Hematopoietic multipotent progenitor cell treated with erythropoietin and hydrocortisone succinate and interleukin-3 and kit ligand, for 8 days (in vitro differentiated cells): ENCODE results near the gene DDX24.

Experiments
- DNase-seq: peaks from one replicate; pipeline ENCODE4 v3.0.0-alpha.2; 2015

DDX24 gene

DNA sequence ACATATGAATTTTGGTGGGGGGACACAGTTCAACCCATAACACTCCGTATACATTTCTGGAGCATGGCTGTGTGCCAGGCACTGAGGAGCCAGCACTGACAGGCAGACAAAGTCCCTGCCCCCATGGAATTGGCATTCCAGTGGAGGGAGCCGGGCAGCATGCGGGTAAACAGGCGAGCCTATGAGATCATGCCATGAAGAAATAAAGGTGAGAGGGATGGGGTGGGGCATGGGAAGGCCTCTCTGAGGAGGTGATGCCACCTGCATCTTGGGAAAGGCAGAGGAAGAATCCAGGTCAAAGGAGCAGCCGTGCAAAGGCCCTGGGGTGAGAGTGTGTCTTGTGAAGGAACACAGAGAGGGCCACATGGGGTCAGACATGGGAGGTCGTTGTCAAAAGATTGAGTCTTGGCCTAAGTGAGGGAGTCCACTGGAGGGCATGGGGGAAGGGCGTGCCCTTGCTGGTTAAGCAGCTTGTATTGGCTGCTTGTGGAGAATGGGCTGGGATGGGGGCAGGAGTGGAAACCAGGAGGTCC lies 51.3 kb downstream of the DDX24 start:
- DNase-seq, result no peak

DNA sequence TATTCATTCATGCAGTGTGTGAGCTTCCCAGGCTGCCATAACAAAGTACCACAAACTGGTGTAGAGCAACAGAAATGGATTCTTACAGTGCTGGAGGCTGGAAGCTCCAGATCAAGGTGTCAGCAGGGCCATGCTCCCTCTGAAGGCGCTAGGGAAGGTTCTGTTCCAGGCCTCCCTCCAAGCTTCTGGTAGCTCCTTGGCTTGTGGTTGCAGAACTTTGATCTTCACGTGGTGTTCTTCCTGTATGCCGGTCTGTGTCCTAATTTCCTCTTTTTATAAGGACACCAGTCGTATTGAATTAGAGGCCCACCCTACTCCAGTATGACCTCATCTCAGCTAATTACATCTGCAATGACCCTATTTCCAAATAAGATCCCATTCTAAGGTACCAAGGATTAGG lies 51.7 kb downstream of the DDX24 start:
- DNase-seq, result no peak

DNA sequence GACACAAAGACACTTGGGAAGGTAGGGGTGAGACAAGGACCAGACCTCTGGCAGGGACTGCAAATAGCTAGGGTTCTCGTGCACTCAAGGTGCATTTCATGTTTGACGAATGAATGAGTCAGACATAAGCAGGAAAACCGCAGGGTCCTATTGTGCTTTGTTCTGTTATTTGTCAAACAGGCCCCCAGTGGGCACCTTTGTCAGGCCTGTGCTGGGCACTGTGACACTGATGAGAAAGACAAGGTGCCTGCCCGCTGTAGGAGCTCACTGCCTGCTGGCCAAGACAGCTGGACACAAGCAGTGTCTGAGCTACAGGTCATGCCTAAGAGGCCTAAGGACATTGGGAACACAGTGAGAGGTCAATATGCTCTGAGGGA lies 52.6 kb downstream of the DDX24 start:
- peak; percentile 4 for DNase-seq

- DNase-seq, result peak; percentile 2
Observed at GRCh38 chr14:94027566-94028449, 53.2 kb downstream of the DDX24 start.

- no peak for DNase-seq
Observed at GRCh38 chr14:94026889-94027469, 54.0 kb downstream of the DDX24 start.

DNA sequence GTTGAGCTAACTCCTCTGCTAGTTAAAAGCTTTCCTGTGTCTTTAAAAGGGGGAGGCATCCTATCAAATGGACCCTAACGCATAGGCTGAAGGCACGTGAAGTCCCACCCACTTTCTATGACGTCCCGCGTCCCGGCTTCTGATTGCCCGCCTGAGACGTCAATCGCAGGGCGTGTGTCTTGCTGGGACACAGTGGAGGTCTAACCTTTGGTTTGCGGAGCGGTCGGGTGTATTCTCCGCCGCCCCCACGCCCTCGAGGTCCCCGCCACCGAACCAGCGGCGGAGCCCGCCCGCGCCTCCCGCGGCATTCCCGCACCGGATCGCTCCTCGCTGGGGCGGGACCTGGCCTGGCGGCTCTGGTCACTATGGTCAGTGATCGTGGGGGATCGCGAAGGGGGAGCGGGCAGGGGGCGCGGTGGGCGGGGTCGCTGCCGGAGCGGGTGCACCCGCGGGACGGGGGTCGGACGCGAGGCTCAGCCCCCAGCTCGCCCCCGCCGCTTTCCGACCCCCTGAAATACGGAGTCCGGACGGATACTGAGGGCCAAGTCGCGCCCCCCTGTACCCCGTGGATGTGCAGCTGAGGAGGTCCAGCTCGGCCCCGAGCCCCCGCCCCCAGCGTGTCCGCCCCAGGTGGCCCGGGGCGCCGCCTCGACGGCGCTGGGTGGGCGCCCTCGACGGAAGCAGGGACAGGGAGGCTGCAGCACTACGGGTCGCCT lies 54.7 kb downstream of the DDX24 start, which contains the start of gene OTUB2:
OTUB2 (plus strand) TSS at position 168 of the 716 bp plus-strand sequence; CDS start at position 366, 198 bp downstream.
- peak; percentile 98 for DNase-seq

DNA sequence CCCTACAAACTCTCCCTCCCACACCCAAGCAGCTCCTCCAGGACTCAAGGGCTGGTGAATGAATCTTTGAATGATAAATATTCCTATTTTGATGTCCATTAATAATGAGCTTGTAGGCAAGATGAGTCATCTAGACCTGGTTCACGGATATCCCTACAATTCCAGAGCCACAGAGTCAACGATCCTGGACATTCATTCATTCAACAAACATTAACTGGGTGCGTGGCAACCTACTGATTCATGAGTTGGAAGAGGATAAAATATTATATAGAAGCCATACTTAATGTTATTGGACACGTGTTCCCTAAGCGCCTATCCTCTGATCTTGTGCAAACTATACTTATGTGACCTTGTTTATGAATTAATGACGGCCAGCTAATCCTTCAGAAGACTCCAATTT lies 55.3 kb downstream of the DDX24 start:
- DNase-seq, result no peak

- DNase-seq, result no peak
Observed at GRCh38 chr14:94024549-94024948, 56.5 kb downstream of the DDX24 start.

DNA sequence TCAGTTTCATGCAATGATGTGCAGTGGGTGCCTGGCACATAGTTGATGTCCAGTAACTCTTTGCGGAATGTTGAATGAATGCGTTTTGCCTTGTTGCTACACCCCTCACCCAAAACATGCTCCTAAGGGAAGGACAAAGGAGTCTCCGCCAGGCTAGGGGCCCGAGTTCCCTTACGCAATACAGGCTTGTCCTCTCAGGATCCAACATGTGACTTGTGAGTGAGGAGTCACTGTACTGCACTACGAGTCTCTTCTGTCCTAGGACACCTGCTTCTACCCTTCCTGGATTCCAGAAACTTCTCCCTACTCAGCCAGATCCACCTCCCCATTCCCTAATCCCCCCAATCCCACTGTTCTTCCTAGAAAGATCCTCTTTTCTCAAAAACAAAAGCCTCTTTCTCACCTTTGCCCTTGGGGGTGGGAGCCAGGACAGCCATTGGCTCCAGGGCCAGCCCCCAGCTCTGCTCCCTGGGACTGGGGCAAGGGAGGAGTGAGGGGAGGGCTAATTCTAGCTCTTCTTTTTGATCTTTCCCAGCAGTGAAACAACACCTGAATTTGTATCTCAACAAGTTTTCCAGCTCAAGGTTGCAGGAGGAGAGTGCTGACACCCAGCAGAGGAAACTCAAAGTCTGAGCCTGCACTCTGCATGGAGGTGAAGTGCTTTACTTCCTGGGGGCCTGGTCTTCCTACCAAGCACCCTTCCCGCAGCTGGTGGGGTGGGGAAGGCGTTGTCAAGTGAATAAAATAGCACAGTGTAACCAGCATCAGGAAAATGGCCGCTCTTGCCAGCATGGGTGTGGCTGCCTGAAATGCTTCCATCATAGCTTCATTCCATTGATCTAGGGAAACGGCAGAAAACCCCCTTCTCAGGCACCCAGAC lies 58.2 kb downstream of the DDX24 start:
- DNase-seq, result no peak

- no peak for DNase-seq
Observed at GRCh38 chr14:94021416-94022157, 59.4 kb downstream of the DDX24 start.

- DNase-seq, result no peak
Observed at GRCh38 chr14:94021001-94021400, 60.0 kb downstream of the DDX24 start.

DNA sequence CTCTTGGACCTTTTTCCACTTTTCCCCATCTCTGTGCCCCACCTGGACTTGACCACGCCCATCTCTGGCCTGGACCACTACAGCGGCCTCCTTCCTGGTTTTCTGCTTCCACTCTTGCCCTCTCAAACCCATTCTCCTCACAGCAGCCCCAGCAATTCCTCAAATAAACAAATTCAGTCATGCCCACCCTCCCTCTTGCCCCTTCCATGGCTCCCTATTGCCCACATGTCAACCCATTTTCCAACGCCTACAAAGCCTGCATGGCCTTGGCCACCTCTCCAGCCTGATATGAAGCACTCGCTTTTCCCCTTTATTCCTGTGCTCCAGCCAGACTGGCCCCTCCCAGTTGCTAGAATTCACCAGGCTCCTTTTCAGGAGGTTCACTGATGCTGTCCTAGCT lies 60.7 kb downstream of the DDX24 start:
- no peak for DNase-seq

DNA sequence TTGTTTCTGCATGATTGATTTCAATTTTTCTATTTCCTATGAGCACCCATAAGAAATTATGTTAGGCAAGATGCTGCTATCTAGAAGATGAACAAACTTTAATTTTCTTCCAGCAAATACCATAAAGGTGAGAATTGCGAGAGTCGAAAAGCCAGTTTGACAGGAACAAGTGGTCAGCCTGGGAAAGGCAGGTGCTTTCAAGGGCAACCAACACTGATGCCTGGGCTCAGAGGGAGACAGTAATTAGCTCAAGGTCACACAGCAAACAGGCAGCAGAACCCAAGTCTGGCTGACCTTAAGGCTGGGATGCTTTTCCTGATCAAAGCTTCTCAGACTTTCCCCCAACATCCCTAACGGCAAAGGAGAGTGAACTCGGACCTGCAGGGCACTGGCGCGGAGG lies 61.7 kb downstream of the DDX24 start:
- no peak for DNase-seq

- no peak for DNase-seq
Observed at GRCh38 chr14:94018308-94018707, 62.7 kb downstream of the DDX24 start.

GRCh38 chr14:94016446-94016976 lies 64.5 kb downstream of the DDX24 start:
- no peak for DNase-seq

DNA sequence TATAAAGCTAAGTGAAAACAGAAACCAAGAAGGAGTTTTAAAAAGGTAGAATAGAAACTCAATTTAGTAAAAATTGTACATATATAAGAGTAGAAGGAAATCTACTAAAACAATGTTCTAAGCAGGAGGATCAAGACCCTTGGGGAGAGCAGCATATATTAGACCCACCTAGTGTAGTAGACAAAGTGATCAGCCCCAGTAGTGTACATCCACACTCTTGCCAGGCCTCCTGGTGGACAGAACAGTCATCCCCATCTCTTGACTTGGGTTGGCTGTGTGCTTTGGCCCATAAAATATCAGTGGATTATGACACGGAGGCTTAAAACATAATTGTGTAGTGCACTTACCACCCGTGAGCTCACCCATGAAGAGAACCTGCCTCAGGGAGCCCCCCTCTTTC lies 65.8 kb downstream of the DDX24 start:
- DNase-seq, result no peak

DNA sequence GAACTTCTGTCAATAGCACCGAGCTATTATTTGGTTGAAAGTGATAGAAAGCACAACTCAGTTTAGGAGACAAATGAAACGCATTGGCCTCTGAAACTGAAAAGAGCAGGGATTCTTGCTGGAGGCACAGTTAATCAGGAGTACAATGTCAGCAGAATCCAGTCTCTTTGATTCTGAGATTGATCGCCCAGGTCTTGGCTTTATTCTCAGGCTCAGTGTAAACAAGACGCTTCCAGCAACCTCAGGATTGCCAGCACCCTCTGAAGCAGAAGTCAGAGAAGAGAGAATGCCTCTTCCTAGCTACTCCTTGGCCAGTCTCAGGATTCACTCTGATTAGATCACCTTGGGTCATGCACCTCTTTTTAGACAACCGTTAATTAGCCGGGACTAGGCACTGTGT lies 66.6 kb downstream of the DDX24 start:
- no peak for DNase-seq

DNA sequence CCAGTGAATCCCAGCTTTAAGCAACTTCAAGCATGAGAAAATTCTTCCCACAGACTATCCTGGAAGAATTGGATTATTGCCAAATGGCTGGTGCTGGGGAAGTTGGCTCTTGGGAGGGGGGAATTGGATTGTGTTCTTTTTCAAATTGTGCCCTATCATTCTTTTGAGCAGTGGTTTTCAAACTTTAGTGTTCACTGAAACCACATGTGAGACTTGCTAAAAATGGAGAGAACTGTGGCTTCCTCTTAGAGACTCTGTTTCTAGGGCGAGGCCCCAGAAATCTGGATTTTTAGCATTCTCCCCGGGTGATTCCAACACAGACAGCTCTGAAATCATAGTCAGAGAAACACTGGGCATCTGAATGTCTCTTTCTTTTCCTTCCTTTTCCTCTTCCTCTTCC lies 69.2 kb downstream of the DDX24 start:
- DNase-seq, result no peak

GRCh38 chr14:94010625-94011024 lies 70.4 kb downstream of the DDX24 start:
- DNase-seq, result no peak

DNA sequence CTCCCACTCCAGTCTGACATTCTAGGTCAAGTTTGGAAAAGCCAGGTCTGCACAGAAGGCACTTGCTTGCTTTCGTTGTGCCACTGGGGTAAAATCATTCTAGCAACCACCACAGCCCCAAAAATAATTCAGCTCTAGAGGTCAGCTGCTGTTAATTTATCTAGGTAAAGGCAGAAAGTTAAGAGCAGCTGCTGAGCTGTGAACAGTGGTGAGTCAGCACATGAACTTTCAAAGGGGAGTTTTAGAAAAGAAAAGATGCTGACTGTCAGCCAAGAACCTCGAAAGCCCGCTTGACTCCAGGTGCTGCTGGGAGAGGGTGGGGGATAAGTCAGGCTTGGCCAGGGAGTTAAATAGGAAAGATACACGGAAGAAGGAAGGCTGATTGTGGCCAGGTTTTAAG lies 71.2 kb downstream of the DDX24 start:
- no peak for DNase-seq

GRCh38 chr14:94008234-94008633 lies 72.8 kb downstream of the DDX24 start:
- DNase-seq, result no peak
